Mucosa of rectum (tissue), 2 donors: ENCODE data around the gene CEACAM1.

ENCODE experiments used
- H3K27ac ChIP-seq, 2 donors: one replicate each; pipeline ENCODE4 v1.7.0; 2013; ENCODE audit warnings: inconsistent platforms in 2 of 2, low read depth in 2 of 2, low read length in 2 of 2
- H3K27me3 ChIP-seq, 2 donors: one replicate each; pipeline ENCODE4 v1.7.0; 2013; ENCODE audit warnings: low read length in 2 of 2; ENCODE audit not compliant: control insufficient read depth in 2 of 2, insufficient read depth in 2 of 2
- H3K36me3 ChIP-seq, 2 donors: one replicate each; pipeline ENCODE4 v1.7.0; 2013; ENCODE audit warnings: low read length in 2 of 2; ENCODE audit not compliant: control insufficient read depth in 2 of 2, insufficient read depth in 2 of 2
- H3K4me1 ChIP-seq, 2 donors: one replicate each; pipeline ENCODE4 v1.7.0; 2013; ENCODE audit warnings: low read length in 2 of 2, mild to moderate bottlenecking in 1 of 2; ENCODE audit not compliant: control insufficient read depth in 2 of 2, insufficient read depth in 2 of 2
- H3K4me3 ChIP-seq, 2 donors: one replicate each; pipeline ENCODE4 v1.7.0; 2013; ENCODE audit warnings: low read length in 2 of 2
- H3K9ac ChIP-seq, 2 donors: one replicate each; pipeline ENCODE4 v1.7.0; 2013; ENCODE audit warnings: low read length in 2 of 2, low read depth in 1 of 2, mild to moderate bottlenecking in 1 of 2
- H3K9me3 ChIP-seq, 2 donors: one replicate each; pipeline ENCODE4 v1.7.0; 2013; ENCODE audit warnings: low read length in 2 of 2; ENCODE audit not compliant: control insufficient read depth in 2 of 2
- donor health status: healthy.
- donor health status: Normal muscosa, but diverticular disease.

The CEACAM1 gene

DNA sequence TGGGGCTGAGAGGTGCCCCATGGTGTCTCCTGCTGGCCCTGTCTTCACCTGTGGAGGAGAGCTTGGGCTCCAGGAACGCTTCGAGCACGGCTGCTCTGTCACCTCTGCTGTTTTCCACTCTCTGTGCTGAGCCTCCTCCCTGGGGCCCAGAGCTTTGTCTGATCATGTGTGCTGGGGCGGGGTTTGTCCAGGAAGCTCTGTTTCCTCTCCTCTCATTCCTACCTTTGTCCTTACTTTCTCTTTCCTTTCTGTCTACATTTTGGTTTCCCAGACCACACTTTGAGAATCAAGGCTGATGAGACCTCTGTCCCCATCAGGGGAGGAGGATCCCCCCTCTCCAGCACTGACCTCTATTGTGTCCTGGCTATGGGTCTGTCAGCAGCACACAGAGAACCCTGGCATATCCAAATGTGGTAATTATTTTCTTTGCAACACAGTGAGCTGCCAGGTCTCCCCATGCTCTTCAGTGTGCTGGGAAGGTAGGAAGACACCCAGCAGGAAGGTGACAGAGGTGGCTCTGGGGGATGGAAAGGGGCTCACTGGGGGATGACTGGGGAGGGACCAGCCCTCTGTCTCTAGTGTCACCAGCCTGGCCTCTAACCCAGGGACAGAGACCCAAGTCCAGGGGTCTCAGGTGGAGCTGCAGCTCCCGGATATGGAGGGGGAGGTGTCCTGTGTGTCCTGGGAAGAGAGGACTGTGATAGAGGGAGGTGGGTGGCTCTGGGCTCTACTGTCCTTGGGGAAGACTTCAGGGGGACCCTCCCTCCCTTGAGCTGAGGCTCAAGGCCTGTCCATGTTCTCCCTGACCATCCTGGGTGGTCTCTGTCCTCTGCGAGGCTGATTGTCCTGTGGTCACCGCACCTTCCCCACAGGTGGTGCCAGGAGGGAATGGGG is at the start of gene CEACAM1:
Gene CEACAM1 (minus strand): TSS at position 128 of the 894 bp plus-strand sequence. CDS start 107 bp downstream, at position 21.
- Histone ChIP-seq H3K9ac (peak within 1 kb of the TSS; percentile 71 to 88), H3K9me3 (no peaks in the 10 kb centered on the region), H3K27me3 (no peaks in the 10 kb centered on the region), H3K4me1 (peaks cover 13% of the 10 kb centered on the region in 2 donors), H3K27ac (peak within 1 kb of the TSS; percentile 88 to 91), H3K36me3 (peaks cover 0 to 7% of the 10 kb centered on the region in 2 donors), H3K4me3 (peak within 1 kb of the TSS; percentile 66 to 74)

DNA sequence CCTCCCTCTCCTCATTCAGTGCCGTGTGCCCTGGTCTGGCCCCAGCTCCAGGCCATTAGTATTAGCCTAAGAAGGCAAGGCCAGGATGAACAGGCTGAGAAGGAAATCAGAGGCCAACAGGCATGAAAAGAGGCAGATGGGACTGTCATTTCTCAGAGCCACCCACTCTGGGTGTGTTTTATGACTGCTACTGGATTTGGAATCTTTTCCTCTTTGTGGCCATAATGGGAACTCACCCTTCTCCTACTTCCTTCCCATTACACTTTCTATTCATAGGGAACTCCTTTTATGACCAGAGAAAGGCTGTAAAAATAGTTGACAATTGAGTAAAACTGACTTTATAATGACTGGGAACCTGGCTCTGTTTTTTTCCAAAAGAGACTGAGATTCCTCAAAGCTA is 48.7 kb upstream of the CEACAM1 start:
- Histone ChIP-seq H3K9ac (peak overlapping the region; percentile 37 to 47), H3K4me1 (peaks cover 16 to 22% of the 10 kb centered on the region in 2 donors), H3K27ac (peak overlapping the region; percentile 87 to 93), H3K36me3 (no peaks in the 10 kb centered on the region), H3K27me3 (no peaks in the 10 kb centered on the region), H3K9me3 (no peaks in the 10 kb centered on the region), H3K4me3 (peak overlapping the region in 1 of 2 donors; percentile 46)

DNA sequence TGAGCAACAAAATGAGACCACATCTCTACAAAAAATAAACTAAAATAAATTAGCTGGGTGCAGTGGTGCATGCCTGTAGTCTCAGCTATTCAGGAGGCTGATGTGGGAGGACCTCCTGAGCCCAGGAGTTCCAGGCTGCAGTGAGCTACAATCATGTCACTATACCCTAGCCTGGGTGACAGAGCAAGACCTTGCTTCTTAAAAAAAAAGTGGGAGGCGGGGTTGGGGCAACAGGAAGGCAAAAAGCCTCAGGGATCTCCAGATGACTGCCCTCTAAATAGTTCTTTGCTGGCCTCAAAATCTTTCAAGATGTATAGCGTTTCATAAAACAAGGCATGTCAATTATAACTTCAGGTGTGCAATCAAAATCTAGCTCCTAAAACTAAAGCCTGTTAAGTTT is 48.0 kb upstream of the CEACAM1 start:
- H3K4me3 ChIP-seq: no peak overlapping the region
- no peaks in the 10 kb centered on the region for H3K36me3 ChIP-seq
- no peaks in the 10 kb centered on the region for H3K27me3 ChIP-seq
- peak overlapping the region; percentile 87 to 93 for H3K27ac ChIP-seq
- H3K4me1 ChIP-seq: peaks cover 16 to 22% of the 10 kb centered on the region in 2 donors
- no peaks in the 10 kb centered on the region for H3K9me3 ChIP-seq
- H3K9ac ChIP-seq: no peak overlapping the region

DNA sequence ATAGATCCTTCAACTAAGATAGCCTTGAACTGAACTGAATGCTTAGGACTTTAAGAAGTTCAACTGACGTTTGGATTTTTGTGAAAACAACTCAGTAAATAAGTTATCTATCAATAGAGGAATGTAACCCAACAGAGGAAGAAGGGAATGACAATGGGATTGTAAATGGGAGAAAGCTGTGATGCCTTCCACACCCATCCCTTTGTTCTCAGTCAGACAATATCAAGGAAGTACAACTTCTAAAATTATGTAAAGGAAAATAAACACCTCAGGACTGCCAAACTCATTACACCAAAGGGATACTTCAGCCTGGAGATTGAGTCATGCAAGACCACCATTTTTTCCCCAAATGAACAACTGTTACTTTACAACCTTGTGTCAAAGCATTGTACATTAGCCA is 45.4 kb upstream of the CEACAM1 start:
- no peaks in the 10 kb centered on the region for H3K27me3 ChIP-seq
- no peaks in the 10 kb centered on the region for H3K9me3 ChIP-seq
- H3K9ac ChIP-seq: no peak overlapping the region
- H3K36me3 ChIP-seq: no peaks in the 10 kb centered on the region
- no peak overlapping the region for H3K4me3 ChIP-seq
- H3K27ac ChIP-seq: peak overlapping the region; percentile 50 to 69
- H3K4me1 ChIP-seq: peaks cover 16 to 22% of the 10 kb centered on the region in 2 donors

DNA sequence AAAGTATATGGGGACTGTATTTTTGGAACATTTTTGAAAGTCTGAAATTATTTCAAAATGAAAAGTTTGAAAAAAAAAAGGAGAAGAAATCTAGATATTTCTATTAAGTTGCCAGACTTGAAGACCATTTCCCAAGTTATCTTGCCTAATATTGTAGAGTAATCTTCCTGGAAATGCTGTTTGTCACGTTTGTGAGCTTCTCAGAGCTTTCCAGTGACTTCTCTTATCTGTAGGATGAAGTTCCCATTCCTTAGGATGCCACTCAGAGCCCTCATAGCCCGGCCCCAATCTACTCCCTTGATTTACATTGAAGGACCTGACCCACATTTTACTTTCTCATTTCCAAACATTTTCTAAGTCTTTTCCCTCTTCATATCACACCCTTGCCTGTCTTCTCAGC is 42.8 kb upstream of the CEACAM1 start:
- no peaks in the 10 kb centered on the region for H3K27me3 ChIP-seq
- no peak overlapping the region for H3K4me3 ChIP-seq
- no peaks in the 10 kb centered on the region for H3K36me3 ChIP-seq
- H3K4me1 ChIP-seq: peaks cover 8 to 10% of the 10 kb centered on the region in 2 donors
- H3K9ac ChIP-seq: no peak overlapping the region
- no peaks in the 10 kb centered on the region for H3K9me3 ChIP-seq
- no peak overlapping the region for H3K27ac ChIP-seq

GRCh38 chr19:42569193-42569592 is 40.9 kb upstream of the CEACAM1 start:
- no peaks in the 10 kb centered on the region for H3K27me3 ChIP-seq
- H3K4me1 ChIP-seq: peaks cover 2 to 6% of the 10 kb centered on the region in 2 donors
- H3K36me3 ChIP-seq: no peaks in the 10 kb centered on the region
- H3K9me3 ChIP-seq: no peaks in the 10 kb centered on the region
- no peak overlapping the region for H3K27ac ChIP-seq
- H3K9ac ChIP-seq: no peak overlapping the region
- H3K4me3 ChIP-seq: no peak overlapping the region

GRCh38 chr19:42568006-42568405 is 39.7 kb upstream of the CEACAM1 start:
- H3K4me1 ChIP-seq: peaks cover 0 to 2% of the 10 kb centered on the region in 2 donors
- no peaks in the 10 kb centered on the region for H3K36me3 ChIP-seq
- H3K27me3 ChIP-seq: no peaks in the 10 kb centered on the region
- no peak overlapping the region for H3K4me3 ChIP-seq
- H3K9ac ChIP-seq: no peak overlapping the region
- no peaks in the 10 kb centered on the region for H3K9me3 ChIP-seq
- H3K27ac ChIP-seq: no peak overlapping the region

DNA sequence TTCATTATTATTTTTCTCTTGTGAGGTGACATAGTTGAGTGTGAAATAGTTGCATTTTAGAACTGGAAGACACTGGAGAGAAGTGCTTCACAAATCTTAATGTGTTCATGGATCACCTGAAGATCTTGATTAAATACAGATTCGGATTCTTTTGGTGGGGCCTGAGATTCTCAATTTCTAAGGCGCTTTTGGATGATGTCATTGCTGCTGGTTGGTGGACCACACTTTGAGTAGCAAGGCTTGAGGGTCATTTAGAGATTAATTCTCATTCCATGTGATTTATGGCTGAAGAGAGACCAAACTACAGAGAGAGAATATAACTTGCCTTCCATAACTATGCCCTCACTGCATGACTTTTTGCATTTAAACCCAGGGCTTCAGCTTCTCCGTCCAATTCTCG is 39.3 kb upstream of the CEACAM1 start:
- H3K4me3 ChIP-seq: no peak overlapping the region
- no peaks in the 10 kb centered on the region for H3K36me3 ChIP-seq
- no peak overlapping the region for H3K27ac ChIP-seq
- H3K27me3 ChIP-seq: no peaks in the 10 kb centered on the region
- peaks cover 0 to 2% of the 10 kb centered on the region in 2 donors for H3K4me1 ChIP-seq
- H3K9ac ChIP-seq: no peak overlapping the region
- no peaks in the 10 kb centered on the region for H3K9me3 ChIP-seq

- Histone ChIP-seq H3K27ac (no peak overlapping the region), H3K9ac (no peak overlapping the region)
Observed at GRCh38 chr19:42563352-42564210, 35.3 kb upstream of the CEACAM1 start.

GRCh38 chr19:42561512-42561911 is 33.2 kb upstream of the CEACAM1 start:
- Histone ChIP-seq H3K36me3 (no peaks in the 10 kb centered on the region), H3K9me3 (no peaks in the 10 kb centered on the region), H3K27me3 (peaks cover 2% of the 10 kb centered on the region in 2 donors), H3K4me1 (no peaks in the 10 kb centered on the region), H3K4me3 (no peak overlapping the region), H3K27ac (no peak overlapping the region), H3K9ac (no peak overlapping the region)

More at GRCh38 chr19:42563352-42564210, 35.3 kb upstream of the CEACAM1 start:
- Histone ChIP-seq H3K9me3 (no peaks in the 10 kb centered on the region), H3K36me3 (no peaks in the 10 kb centered on the region), H3K4me1 (peaks cover 0 to 2% of the 10 kb centered on the region in 2 donors), H3K27me3 (peaks cover 2% of the 10 kb centered on the region in 2 donors), H3K4me3 (no peak overlapping the region)
